ENCODE data around the gene PKD1L1.
"Not testable (repeated sequence)": the region's sequence is repeated elsewhere in the genome, so short reads cannot be mapped to it uniquely, and the experiment has no call there.

The PKD1L1 gene

GRCh38 chr7:47762207-47762606, 186.1 kb downstream of the PKD1L1 start:
- DNase-seq (ENCODE audit: low spot score): no peak

- no peak for DNase-seq (ENCODE audit: low spot score)
These were observed 189.1 kb downstream of the PKD1L1 start for GRCh38 chr7:47759056-47759706.

GRCh38 chr7:47758546-47758945, 189.7 kb downstream of the PKD1L1 start:
- DNase-seq (ENCODE audit: low spot score): no peak

GRCh38 chr7:47757921-47758411, 190.3 kb downstream of the PKD1L1 start:
- DNase-seq (ENCODE audit: low spot score): no peak

- DNase-seq (ENCODE audit: low spot score): no peak
These were observed 191.6 kb downstream of the PKD1L1 start for GRCh38 chr7:47756636-47757035.

- DNase-seq (ENCODE audit: low spot score): no peak
These were observed 193.0 kb downstream of the PKD1L1 start for GRCh38 chr7:47755248-47755647.

GRCh38 chr7:47751724-47752123, 196.5 kb downstream of the PKD1L1 start:
- not testable (repeated sequence) for DNase-seq (ENCODE audit: low spot score)

GRCh38 chr7:47751043-47751442, 197.2 kb downstream of the PKD1L1 start:
- no peak for DNase-seq (ENCODE audit: low spot score)

GRCh38 chr7:47748041-47748440, 200.2 kb downstream of the PKD1L1 start:
- DNase-seq (ENCODE audit: low spot score): no peak

GRCh38 chr7:47747160-47747559, 201.1 kb downstream of the PKD1L1 start:
- DNase-seq (ENCODE audit: low spot score): no peak

- DNase-seq (ENCODE audit: low spot score): no peak
These were observed 201.8 kb downstream of the PKD1L1 start for GRCh38 chr7:47746468-47746867.

GRCh38 chr7:47744883-47745282, 203.4 kb downstream of the PKD1L1 start:
- no peak for DNase-seq (ENCODE audit: low spot score)

GRCh38 chr7:47743965-47744591, 204.2 kb downstream of the PKD1L1 start:
- no peak for DNase-seq (ENCODE audit: low spot score)

GRCh38 chr7:47741984-47742383, 206.3 kb downstream of the PKD1L1 start:
- no peak for DNase-seq (ENCODE audit: low spot score)

- no peak for DNase-seq (ENCODE audit: low spot score)
These were observed 208.4 kb downstream of the PKD1L1 start for GRCh38 chr7:47739891-47740290.

- DNase-seq (ENCODE audit: low spot score): no peak
These were observed 208.9 kb downstream of the PKD1L1 start for GRCh38 chr7:47739301-47739875.

GRCh38 chr7:47738563-47739166, 209.6 kb downstream of the PKD1L1 start:
- DNase-seq (ENCODE audit: low spot score): no peak

- DNase-seq (ENCODE audit: low spot score): no peak
These were observed 210.7 kb downstream of the PKD1L1 start for GRCh38 chr7:47737601-47738000.

GRCh38 chr7:47735431-47736345, 212.6 kb downstream of the PKD1L1 start:
- DNase-seq (ENCODE audit: low spot score): no peak

GRCh38 chr7:47734949-47735291, 213.3 kb downstream of the PKD1L1 start:
- DNase-seq (ENCODE audit: low spot score): no peak

GRCh38 chr7:47734287-47734948, 213.8 kb downstream of the PKD1L1 start:
- DNase-seq (ENCODE audit: low spot score): no peak

GRCh38 chr7:47730142-47730541, 218.1 kb downstream of the PKD1L1 start:
- DNase-seq (ENCODE audit: low spot score): no peak

Measured in RKO (cell line).